Measurements from ENCODE around the gene HAND1.

Gene HAND1

DNA sequence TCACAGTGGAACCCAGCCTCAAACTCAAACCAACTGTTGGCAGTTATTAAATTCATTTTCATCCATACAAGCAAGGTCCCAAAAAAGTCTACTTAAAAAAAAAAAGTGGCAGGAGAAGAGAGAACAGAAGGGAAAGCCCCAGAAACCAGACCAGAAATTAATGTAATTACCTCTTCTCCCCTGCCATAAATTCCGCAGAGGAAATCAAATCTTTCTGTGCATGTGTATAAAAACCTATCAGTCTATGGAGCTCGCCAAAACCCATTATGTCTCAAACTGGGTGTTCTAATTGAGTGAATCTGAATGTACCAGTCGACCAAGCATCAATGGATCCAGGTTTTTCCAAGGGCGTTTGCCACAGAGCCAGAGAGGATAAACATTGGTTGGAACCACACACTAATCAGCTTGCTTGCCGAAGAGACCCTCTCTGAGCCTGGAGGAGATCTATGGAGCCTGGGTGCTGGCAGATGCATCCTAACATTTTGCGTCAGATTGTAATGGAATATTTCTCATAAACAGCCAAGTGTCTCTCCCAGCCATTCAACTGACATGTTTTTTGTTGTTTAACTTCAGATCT is 7.9 kb upstream of the HAND1 start:
- no peak for TF ChIP-seq GLIS3 (CRISPR knock-in tag; IDR thresholded peaks at IDR 0.05)
- TF ChIP-seq TCF4 (CRISPR knock-in tag; IDR thresholded peaks at IDR 0.05; ENCODE audit: borderline replicate concordance): peak; percentile 73
- TF ChIP-seq TOX (CRISPR knock-in tag; IDR thresholded peaks at IDR 0.05; ENCODE audit: borderline replicate concordance): no peak
- TF ChIP-seq ZFP3 (CRISPR knock-in tag; IDR thresholded peaks at IDR 0.05): no peak
- TF ChIP-seq, protein P1, sequence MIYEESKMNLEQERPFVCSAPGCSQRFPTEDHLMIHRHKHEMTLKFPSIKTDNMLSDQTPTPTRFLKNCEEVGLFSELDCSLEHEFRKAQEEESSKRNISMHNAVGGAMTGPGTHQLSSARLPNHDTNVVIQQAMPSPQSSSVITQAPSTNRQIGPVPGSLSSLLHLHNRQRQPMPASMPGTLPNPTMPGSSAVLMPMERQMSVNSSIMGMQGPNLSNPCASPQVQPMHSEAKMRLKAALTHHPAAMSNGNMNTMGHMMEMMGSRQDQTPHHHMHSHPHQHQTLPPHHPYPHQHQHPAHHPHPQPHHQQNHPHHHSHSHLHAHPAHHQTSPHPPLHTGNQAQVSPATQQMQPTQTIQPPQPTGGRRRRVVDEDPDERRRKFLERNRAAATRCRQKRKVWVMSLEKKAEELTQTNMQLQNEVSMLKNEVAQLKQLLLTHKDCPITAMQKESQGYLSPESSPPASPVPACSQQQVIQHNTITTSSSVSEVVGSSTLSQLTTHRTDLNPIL (CRISPR knock-in tag; IDR thresholded peaks at IDR 0.05; ENCODE audit: low read depth): no peak
- TF ChIP-seq, protein P2, sequence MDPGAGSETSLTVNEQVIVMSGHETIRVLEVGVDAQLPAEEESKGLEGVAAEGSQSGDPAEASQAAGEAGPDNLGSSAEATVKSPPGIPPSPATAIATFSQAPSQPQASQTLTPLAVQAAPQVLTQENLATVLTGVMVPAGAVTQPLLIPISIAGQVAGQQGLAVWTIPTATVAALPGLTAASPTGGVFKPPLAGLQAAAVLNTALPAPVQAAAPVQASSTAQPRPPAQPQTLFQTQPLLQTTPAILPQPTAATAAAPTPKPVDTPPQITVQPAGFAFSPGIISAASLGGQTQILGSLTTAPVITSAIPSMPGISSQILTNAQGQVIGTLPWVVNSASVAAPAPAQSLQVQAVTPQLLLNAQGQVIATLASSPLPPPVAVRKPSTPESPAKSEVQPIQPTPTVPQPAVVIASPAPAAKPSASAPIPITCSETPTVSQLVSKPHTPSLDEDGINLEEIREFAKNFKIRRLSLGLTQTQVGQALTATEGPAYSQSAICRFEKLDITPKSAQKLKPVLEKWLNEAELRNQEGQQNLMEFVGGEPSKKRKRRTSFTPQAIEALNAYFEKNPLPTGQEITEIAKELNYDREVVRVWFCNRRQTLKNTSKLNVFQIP (CRISPR knock-in tag; IDR thresholded peaks at IDR 0.05; ENCODE audit: borderline replicate concordance, low read depth): no peak
- TF ChIP-seq TSHZ2 (CRISPR knock-in tag; IDR thresholded peaks at IDR 0.05): 0 out of 2 replicates have a peak, but pooled peaks have one; percentile 48
- TF ChIP-seq OSR1 (CRISPR knock-in tag; IDR thresholded peaks at IDR 0.05): no peak
- peak; percentile 43; the same call in 2 of the 3 replicates for ATAC-seq

DNA sequence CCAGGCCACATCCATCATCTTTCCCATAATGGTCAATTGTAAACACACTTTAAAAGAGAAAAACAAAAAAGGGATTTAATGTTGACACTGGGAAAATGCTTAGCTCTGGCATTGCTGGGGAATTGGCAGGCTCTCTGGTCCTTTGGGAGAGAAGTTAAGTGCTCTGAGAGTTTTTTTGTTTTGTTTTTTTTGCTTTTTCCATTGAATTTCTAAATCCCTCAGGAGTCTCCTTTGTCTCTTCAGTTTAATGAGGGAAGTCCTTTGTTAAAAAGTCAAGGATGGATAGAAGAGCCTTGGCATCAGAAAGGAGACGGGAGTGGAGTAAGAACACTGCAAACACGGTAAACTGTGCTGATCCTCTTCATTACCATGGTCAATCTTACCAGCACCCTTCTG is 7.1 kb upstream of the HAND1 start:
- no peak for ATAC-seq
- TF ChIP-seq ZNF565 (CRISPR knock-in tag; conservative IDR thresholded peaks at IDR 0.05; ENCODE audit: low read depth): no peak
- TF ChIP-seq ZC3H10 (CRISPR knock-in tag; IDR thresholded peaks at IDR 0.05): no peak
- TF ChIP-seq, protein P3, sequence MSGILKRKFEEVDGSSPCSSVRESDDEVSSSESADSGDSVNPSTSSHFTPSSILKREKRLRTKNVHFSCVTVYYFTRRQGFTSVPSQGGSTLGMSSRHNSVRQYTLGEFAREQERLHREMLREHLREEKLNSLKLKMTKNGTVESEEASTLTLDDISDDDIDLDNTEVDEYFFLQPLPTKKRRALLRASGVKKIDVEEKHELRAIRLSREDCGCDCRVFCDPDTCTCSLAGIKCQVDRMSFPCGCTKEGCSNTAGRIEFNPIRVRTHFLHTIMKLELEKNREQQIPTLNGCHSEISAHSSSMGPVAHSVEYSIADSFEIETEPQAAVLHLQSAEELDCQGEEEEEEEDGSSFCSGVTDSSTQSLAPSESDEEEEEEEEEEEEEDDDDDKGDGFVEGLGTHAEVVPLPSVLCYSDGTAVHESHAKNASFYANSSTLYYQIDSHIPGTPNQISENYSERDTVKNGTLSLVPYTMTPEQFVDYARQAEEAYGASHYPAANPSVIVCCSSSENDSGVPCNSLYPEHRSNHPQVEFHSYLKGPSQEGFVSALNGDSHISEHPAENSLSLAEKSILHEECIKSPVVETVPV (CRISPR knock-in tag; IDR thresholded peaks at IDR 0.05): no peak
- no peak for TF ChIP-seq PATZ1 (CRISPR knock-in tag; IDR thresholded peaks at IDR 0.05; ENCODE audit: borderline replicate concordance)
- TF ChIP-seq, protein P1 (CRISPR knock-in tag; IDR thresholded peaks at IDR 0.05; ENCODE audit: low read depth): no peak
- TF ChIP-seq ZNF8 (CRISPR knock-in tag; IDR thresholded peaks at IDR 0.05): no peak
- TF ChIP-seq RARB (CRISPR knock-in tag; IDR thresholded peaks at IDR 0.05): no peak
- TF ChIP-seq ARNTL (CRISPR knock-in tag; IDR thresholded peaks at IDR 0.05; ENCODE audit: borderline replicate concordance, low read depth): no peak
- no peak for TF ChIP-seq GLIS3 (CRISPR knock-in tag; IDR thresholded peaks at IDR 0.05)
- TF ChIP-seq ZFP30 (CRISPR knock-in tag; IDR thresholded peaks at IDR 0.05): no peak
- no peak for TF ChIP-seq ISL1 (CRISPR knock-in tag; IDR thresholded peaks at IDR 0.05)
- no peak for TF ChIP-seq OSR1 (CRISPR knock-in tag; IDR thresholded peaks at IDR 0.05)
- TF ChIP-seq TOX (CRISPR knock-in tag; IDR thresholded peaks at IDR 0.05; ENCODE audit: borderline replicate concordance): no peak
- no peak for TF ChIP-seq SNAI2 (CRISPR knock-in tag; IDR thresholded peaks at IDR 0.05)
